Measurements from ENCODE around the gene CATSPERE.

Gene CATSPERE

DNA sequence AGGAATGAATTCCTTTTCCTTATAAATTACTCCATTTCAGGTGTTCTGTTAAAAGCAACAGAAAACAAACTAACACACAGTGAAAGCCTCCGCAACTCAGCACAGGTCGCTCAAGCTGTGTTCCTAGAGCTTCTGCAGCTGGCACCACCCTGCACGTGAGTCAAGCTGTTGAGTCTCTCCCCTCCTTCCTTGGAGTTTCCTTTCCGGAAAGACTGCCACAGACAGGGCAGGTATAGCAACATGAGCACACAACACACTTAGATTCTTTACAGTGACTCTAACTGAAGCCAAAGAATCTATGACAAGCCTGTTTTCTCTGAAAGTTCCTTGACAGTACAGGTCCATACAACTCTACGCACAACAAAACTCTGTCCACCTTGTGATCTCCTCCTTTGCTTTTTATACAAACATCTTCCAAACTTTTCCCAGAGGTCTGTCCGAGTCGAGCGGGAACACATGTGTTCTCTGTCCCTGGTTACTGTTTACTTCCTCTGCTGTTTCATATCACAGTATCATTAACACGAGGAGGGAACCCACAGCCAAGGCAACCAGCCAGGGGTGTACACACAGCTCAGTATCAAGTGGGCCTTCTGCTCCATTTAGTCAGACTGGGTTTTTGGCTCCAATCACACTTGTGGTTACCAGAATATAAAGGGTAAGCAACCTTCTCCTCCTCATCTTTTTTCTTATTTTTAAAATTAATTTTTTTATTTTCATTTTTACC, 153.2 kb downstream of the CATSPERE start:
- TF ChIP-seq, protein P1, sequence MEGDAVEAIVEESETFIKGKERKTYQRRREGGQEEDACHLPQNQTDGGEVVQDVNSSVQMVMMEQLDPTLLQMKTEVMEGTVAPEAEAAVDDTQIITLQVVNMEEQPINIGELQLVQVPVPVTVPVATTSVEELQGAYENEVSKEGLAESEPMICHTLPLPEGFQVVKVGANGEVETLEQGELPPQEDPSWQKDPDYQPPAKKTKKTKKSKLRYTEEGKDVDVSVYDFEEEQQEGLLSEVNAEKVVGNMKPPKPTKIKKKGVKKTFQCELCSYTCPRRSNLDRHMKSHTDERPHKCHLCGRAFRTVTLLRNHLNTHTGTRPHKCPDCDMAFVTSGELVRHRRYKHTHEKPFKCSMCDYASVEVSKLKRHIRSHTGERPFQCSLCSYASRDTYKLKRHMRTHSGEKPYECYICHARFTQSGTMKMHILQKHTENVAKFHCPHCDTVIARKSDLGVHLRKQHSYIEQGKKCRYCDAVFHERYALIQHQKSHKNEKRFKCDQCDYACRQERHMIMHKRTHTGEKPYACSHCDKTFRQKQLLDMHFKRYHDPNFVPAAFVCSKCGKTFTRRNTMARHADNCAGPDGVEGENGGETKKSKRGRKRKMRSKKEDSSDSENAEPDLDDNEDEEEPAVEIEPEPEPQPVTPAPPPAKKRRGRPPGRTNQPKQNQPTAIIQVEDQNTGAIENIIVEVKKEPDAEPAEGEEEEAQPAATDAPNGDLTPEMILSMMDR (IDR thresholded peaks at IDR 0.05; ENCODE audit: low read depth, low read length) = no peak
- no peak overlapping the region for H3K4me3 ChIP-seq (ENCODE audit: low read depth, low read length)

DNA sequence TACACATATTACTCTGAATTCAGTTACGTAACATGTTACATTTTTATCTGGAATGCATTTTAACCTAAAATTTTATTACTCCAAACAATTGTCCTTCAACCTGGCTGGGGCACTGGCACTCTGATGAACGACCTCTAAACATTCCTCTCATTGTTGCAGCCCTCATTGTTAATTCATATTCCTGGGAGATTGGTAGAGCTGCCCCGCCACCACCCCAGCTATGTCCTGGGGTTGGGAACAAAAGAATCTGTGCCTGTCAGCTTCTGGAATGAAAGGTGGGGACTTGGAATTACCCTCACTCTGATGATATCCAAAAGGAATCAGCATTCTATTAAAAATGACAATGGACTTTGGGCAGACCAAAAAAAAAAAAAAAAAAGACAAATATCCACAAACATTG, 153.8 kb downstream of the CATSPERE start:
- H3K4me3 ChIP-seq (ENCODE audit: low read depth, low read length) = no peak overlapping the region
- TF ChIP-seq, protein P1 (IDR thresholded peaks at IDR 0.05; ENCODE audit: low read depth, low read length) = no peak

GRCh38 chr1:244615301-244615700, 154.2 kb downstream of the CATSPERE start:
- no peak overlapping the region for H3K4me3 ChIP-seq (ENCODE audit: low read depth, low read length)
- TF ChIP-seq, protein P1 (IDR thresholded peaks at IDR 0.05; ENCODE audit: low read depth, low read length) = no peak

DNA sequence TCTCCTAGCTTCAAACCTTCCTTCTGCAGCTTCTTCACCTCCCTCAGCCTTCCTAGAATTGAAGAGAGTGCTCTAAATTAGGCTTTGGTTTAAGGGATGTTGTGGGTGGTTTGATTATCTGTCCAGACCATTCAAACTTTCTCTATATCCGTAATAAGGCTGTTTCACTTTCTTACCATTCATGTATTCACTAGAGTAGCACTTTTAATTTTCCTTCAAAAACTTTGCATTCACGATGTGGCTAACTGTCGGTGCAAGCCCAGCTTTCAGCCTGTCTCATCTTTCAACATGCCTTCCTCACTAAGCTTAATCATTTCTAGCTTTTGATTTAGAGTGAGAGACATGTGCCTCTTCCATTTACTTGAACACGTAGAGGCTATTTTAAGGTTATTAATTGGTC, 165.6 kb downstream of the CATSPERE start:
- no peak overlapping the region for H3K4me3 ChIP-seq (ENCODE audit: low read depth, low read length)
- TF ChIP-seq, protein P1 (IDR thresholded peaks at IDR 0.05; ENCODE audit: low read depth, low read length) = no peak

GRCh38 chr1:244628789-244629188, 167.7 kb downstream of the CATSPERE start:
- H3K4me3 ChIP-seq (ENCODE audit: low read depth, low read length) = no peak overlapping the region
- TF ChIP-seq, protein P1 (IDR thresholded peaks at IDR 0.05; ENCODE audit: low read depth, low read length) = no peak

- TF ChIP-seq, protein P1 (IDR thresholded peaks at IDR 0.05; ENCODE audit: low read depth, low read length) = no peak
- no peak overlapping the region for H3K4me3 ChIP-seq (ENCODE audit: low read depth, low read length)
Observed at GRCh38 chr1:244633140-244633539, 172.1 kb downstream of the CATSPERE start.

GRCh38 chr1:244634546-244634945, 173.5 kb downstream of the CATSPERE start:
- TF ChIP-seq, protein P1 (IDR thresholded peaks at IDR 0.05; ENCODE audit: low read depth, low read length) = no peak

More at GRCh38 chr1:244634546-244634945, 173.5 kb downstream of the CATSPERE start:
- H3K4me3 ChIP-seq (ENCODE audit: low read depth, low read length) = no peak overlapping the region

Data from WI38 (cell line).